Duodenal mucosa (tissue), 2 donors: ENCODE results near the gene CAMK4.
"Not testable (repeated sequence)": the region's sequence is repeated elsewhere in the genome, so short reads cannot be mapped to it uniquely, and the experiment has no call there.

Experiments used
- H3K27ac ChIP-seq: one replicate; pipeline ENCODE4 v1.7.0; 2013; ENCODE audit warnings: low read depth, low read length
- H3K27me3 ChIP-seq, 2 donors: one replicate each; pipeline ENCODE4 v1.7.0; 2013; ENCODE audit warnings: low read length in 2 of 2, control low read depth in 1 of 2; ENCODE audit not compliant: insufficient read depth in 2 of 2, control insufficient read depth in 1 of 2
- H3K36me3 ChIP-seq, 2 donors: one replicate each; pipeline ENCODE4 v1.7.0; 2013; ENCODE audit warnings: low read length in 2 of 2, control low read depth in 1 of 2; ENCODE audit not compliant: insufficient read depth in 2 of 2, control insufficient read depth in 1 of 2
- H3K4me1 ChIP-seq, 2 donors: one replicate each; pipeline ENCODE4 v1.7.0; 2013; ENCODE audit warnings: low read length in 2 of 2, control low read depth in 1 of 2; ENCODE audit not compliant: insufficient read depth in 2 of 2, control insufficient read depth in 1 of 2
- H3K4me3 ChIP-seq, 2 donors: one replicate each; pipeline ENCODE4 v1.7.0; 2013; ENCODE audit warnings: low read length in 2 of 2, low read depth in 1 of 2
- H3K9ac ChIP-seq, 2 donors: one replicate each; pipeline ENCODE4 v1.7.0; 2013; ENCODE audit warnings: low read length in 2 of 2, low read depth in 1 of 2
- H3K9me3 ChIP-seq, 2 donors: one replicate each; pipeline ENCODE4 v1.7.0; 2013; ENCODE audit warnings: low read length in 2 of 2, control low read depth in 1 of 2; ENCODE audit not compliant: control insufficient read depth in 1 of 2

Gene CAMK4

GRCh38 chr5:111407562-111407961 is 183.4 kb downstream of the CAMK4 start:
- Histone ChIP-seq H3K9me3 (no peaks in the 10 kb centered on the region), H3K4me3 (no peak overlapping the region), H3K27me3 (no peaks in the 10 kb centered on the region), H3K27ac (no peak overlapping the region), H3K4me1 (no peaks in the 10 kb centered on the region), H3K36me3 (no peaks in the 10 kb centered on the region), H3K9ac (no peak overlapping the region)

GRCh38 chr5:111408817-111409216 is 184.6 kb downstream of the CAMK4 start:
- Histone ChIP-seq H3K27me3 (no peaks in the 10 kb centered on the region), H3K4me3 (no peak overlapping the region), H3K27ac (no peak overlapping the region), H3K9ac (no peak overlapping the region), H3K4me1 (no peaks in the 10 kb centered on the region), H3K36me3 (no peaks in the 10 kb centered on the region), H3K9me3 (no peaks in the 10 kb centered on the region)

- not testable (repeated sequence) for H3K27ac ChIP-seq, H3K4me3 ChIP-seq, H3K36me3 ChIP-seq, H3K9ac ChIP-seq, H3K4me1 ChIP-seq, H3K27me3 ChIP-seq, H3K9me3 ChIP-seq
Observed at GRCh38 chr5:111409266-111409665, 185.1 kb downstream of the CAMK4 start.

- not testable (repeated sequence) for H3K9ac ChIP-seq, H3K9me3 ChIP-seq, H3K4me3 ChIP-seq, H3K27me3 ChIP-seq, H3K27ac ChIP-seq, H3K36me3 ChIP-seq, H3K4me1 ChIP-seq
Observed at GRCh38 chr5:111410067-111410466, 185.9 kb downstream of the CAMK4 start.

- Histone ChIP-seq H3K27ac (no peak overlapping the region), H3K36me3 (no peaks in the 10 kb centered on the region), H3K9me3 (no peaks in the 10 kb centered on the region), H3K4me3 (no peak overlapping the region), H3K4me1 (no peaks in the 10 kb centered on the region), H3K9ac (no peak overlapping the region), H3K27me3 (no peaks in the 10 kb centered on the region)
Observed at GRCh38 chr5:111411301-111411700, 187.1 kb downstream of the CAMK4 start.

- Histone ChIP-seq H3K27ac (no peak overlapping the region), H3K9me3 (no peaks in the 10 kb centered on the region), H3K9ac (no peak overlapping the region), H3K4me1 (no peaks in the 10 kb centered on the region), H3K36me3 (no peaks in the 10 kb centered on the region), H3K27me3 (no peaks in the 10 kb centered on the region), H3K4me3 (no peak overlapping the region)
Observed at GRCh38 chr5:111412593-111412992, 188.4 kb downstream of the CAMK4 start.

GRCh38 chr5:111415053-111415452 is 190.9 kb downstream of the CAMK4 start:
- no peak overlapping the region for H3K4me3 ChIP-seq
- no peaks in the 10 kb centered on the region for H3K9me3 ChIP-seq
- no peaks in the 10 kb centered on the region for H3K36me3 ChIP-seq
- no peaks in the 10 kb centered on the region for H3K27me3 ChIP-seq
- no peaks in the 10 kb centered on the region for H3K4me1 ChIP-seq
- no peak overlapping the region for H3K9ac ChIP-seq
- H3K27ac ChIP-seq = no peak overlapping the region

- no peak overlapping the region for H3K27ac ChIP-seq
- H3K9ac ChIP-seq = no peak overlapping the region
- no peaks in the 10 kb centered on the region for H3K9me3 ChIP-seq
- H3K4me3 ChIP-seq = no peak overlapping the region
- no peaks in the 10 kb centered on the region for H3K36me3 ChIP-seq
- H3K27me3 ChIP-seq = no peaks in the 10 kb centered on the region
- no peaks in the 10 kb centered on the region for H3K4me1 ChIP-seq
Observed at GRCh38 chr5:111422245-111422644, 198.1 kb downstream of the CAMK4 start.

GRCh38 chr5:111422747-111423720 is 198.8 kb downstream of the CAMK4 start:
- Histone ChIP-seq H3K27me3 (no peaks in the 10 kb centered on the region), H3K36me3 (no peaks in the 10 kb centered on the region), H3K9ac (no peak overlapping the region), H3K27ac (no peak overlapping the region), H3K9me3 (no peaks in the 10 kb centered on the region), H3K4me1 (no peaks in the 10 kb centered on the region), H3K4me3 (no peak overlapping the region)

- Histone ChIP-seq H3K9me3 (no peaks in the 10 kb centered on the region), H3K4me1 (no peaks in the 10 kb centered on the region), H3K27me3 (no peaks in the 10 kb centered on the region), H3K9ac (no peak overlapping the region), H3K36me3 (no peaks in the 10 kb centered on the region), H3K27ac (no peak overlapping the region), H3K4me3 (no peak overlapping the region)
Observed at GRCh38 chr5:111425205-111425604, 201.0 kb downstream of the CAMK4 start.
